GDM1 (cell line): Measurements from ENCODE around the gene ZMYND8.

Experiments
- DNase-seq: peaks from one replicate; lab custom pipeline; 2025; lab: John Stamatoyannopoulos, UW

The ZMYND8 gene

DNA sequence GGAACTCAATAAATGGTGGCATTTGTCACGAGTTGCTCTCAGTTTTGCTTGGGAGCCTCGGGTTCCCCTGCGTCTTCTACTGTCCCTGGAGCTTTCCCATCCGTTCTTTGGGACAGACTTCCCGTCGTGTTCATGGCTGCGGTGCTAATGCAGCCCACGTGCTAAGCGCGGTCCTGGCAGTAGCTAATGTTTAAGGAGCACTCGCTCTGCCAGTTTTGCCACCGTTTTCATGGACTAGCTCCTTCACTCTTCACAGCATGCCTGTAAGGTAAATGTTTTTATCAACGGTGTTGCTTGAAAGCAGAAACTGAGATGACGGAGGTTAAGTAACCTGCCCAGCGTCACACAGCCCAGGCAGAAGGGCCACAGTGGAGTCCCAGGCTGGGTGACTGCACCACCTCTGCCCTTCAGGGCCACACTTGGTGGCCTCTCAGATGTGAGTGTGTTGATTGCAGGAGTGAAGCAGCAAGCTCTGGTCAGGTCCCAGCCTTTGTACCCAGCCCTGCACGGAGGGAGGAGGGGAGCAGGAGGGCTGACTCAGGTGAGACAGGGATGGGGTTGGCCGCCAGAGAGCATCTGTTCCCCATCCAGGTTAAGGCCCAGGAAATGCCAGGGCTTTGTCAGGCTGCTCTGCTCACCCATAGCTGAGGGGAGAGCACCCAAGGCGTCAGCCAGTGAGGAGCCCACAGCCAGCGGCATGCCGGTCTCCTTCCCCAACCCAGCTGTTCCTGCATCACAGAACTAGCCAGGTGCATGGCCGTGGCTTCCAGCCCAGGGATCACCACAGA, 181.8 kb downstream of the ZMYND8 start:
- no peak for DNase-seq

DNA sequence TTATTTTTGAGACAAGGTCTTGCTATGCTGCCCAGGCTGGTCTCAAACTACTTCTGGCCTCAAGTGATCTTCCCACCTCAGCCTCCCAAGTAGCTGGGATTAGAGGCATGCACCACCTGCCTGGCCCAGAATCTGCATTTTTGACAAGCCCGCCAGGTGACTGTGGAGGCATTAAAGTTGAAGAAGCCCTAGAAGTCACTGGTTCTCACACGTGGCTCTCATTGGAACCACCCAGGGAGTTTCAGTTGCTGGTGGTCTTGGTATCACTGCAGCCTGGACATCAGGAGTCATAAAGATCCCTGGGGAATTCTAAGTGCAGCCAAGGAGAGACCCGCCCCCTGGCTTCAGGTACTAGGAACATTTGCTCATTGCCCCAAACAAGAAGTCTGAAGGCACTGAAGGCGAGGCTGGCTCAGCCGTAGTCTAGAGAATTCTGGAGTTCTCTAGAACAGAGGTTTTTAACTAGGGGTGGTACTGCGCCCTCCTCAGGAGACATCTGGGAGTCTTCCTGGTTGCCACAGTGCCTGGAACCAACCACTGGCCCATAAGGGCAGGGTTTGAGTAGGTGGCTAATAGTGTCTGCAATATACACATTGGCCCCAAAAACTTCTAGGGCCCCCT, 182.8 kb downstream of the ZMYND8 start:
- no peak for DNase-seq

DNA sequence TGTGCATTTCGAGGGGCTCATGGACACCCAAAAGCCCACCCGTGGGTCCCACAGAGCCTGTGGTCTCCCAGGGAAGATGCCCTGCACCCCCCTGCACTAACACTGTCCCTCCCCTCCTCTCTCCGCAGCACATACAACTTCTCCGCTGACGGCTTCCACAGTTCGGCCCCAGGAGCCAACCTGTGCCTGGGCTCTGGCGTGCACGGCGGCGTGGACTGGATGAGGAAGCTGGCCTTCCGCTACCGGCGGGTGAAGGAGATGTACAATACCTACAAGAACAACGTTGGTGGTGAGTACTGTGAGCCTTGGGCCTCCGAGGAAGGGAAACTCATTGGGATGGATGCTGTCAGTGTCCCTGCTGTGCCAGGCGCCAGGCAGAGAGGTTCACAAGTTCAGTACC, 183.9 kb downstream of the ZMYND8 start:
- no peak for DNase-seq

DNA sequence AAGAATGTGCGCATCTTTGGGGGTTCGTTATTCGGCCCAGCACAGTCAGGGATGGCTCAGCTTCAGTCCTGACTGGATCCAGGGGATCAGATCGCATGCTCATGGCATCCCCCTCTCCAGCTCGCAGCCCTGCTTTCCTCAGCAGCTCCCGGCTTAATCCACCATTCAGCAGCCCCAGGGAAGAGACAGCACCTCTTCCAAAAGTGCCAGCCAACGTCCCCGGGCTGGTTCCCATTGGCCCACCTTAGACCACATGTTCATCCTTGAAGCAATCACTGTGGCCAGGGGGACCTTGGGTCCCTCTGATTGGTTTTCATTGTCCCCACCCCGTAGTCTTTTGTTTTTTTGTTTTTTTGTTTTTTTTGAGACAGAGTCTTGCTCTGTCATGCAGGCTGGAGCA, 188.7 kb downstream of the ZMYND8 start:
- DNase-seq = no peak

DNA sequence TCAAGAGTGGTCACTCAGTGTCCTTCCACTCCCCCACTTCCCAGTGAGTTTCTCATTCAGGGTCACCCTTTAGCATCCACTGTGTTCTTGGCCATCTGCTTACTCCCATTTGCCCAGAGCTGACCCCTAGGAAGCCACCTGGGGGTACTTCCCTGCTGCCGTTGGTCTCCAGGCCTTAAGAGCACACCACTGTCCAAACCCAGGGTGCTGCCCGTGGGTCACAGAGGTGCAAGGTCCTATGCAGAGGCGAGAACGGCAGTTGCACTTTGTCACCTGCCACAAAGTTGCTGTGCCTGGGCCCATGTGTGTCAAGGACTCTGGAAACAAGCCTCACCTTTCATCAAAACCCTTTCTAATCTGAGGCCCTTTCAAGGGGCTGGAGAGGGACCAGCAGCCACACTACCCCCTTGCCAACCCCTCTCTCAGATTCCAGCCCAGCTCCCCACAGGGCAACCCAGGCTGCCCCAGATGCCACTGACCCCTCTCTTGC, 191.1 kb downstream of the ZMYND8 start:
- no peak for DNase-seq

DNA sequence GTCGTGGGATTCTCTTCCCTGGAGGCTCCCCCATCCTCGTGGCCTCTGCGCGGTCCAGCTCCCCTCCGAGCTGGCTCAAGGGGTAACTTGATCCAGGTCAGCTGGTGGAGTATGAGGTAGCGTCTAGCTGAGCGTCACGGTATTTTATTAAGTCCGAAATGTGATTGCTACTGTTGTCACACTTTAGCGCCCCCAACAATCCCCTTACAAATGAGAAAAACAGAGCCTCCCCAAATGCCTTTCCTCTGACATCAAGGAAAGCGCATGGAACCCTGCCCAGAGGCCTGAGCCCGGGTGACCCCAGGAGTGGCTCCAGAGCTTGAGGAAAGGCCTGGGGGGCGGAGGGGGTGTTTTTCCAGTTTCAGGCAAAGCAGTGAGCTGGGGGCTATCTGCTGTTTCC, 192.4 kb downstream of the ZMYND8 start:
- DNase-seq = no peak

DNA sequence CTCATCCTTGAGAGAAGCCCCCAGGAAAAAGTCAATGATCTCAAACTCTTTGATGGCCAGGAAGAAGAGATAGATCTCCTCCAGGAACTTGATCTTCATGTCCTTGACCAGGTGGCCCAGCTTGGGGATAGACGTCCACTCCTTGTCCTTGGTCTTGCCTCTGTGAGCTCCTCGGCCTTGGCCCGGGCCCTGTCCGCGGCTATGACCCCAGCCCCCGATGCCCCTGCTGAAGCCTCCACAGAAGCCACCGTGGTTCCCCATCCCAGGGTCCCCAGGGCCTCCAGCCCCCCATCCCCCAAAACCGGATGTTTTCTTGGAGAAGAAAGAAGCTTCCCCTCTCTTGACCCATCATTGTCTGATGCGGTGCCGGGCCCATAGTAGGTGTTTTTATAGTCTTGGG, 195.1 kb downstream of the ZMYND8 start:
- no peak for DNase-seq

DNA sequence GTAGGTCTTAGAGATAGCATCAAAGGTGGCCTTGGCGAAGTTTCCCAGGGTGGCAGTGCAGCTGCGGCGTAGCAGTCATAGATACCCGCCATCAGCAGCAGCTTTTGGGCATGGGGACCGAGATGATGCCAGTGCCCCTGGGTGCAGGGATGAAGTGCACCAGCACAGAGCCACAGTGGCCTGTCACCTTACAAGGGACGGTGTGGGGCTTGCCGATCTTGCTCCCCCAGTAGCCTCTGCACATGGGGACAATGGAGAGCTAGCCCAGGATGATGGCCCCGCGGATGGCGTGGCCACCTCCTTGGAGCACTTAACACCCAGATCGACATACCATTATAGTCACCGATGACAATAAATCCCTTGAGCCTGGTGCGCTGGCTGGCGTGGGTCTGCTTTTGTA, 195.5 kb downstream of the ZMYND8 start:
- DNase-seq = no peak

DNA sequence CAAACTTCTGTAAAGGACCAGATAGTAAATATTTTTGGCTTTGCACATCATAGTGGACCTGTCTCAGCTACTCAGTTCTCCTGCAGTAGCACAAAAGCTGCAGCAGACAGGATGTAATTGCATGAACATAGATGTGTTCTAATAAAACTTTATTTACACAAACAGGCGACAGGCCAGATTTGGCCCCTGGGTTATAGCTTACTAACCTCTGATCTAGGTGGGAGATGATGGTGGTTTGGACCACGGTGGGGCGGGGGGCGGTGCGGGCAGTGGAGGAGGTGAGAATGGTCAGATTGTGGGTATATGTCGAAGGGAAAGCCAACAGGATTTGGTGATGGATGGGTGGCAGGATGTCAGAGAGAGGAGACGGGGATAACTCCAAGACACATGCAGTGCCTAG, 196.3 kb downstream of the ZMYND8 start:
- no peak for DNase-seq
